GM19372 (cell line): ENCODE measurements around the gene HEXIM1.
"Not testable (repeated sequence)": the region's sequence is repeated elsewhere in the genome, so short reads cannot be mapped to it uniquely, and the experiment has no call there.

ENCODE experiments used
- ATAC-seq: cut with Tn5 transposase; IDR thresholded peaks from one replicate; pipeline ENCODE4 v1.9.1; 2021; ENCODE audit warnings: mild to moderate bottlenecking, low read depth, moderate library complexity; ENCODE audit not compliant: unreplicated experiment

The HEXIM1 gene

DNA sequence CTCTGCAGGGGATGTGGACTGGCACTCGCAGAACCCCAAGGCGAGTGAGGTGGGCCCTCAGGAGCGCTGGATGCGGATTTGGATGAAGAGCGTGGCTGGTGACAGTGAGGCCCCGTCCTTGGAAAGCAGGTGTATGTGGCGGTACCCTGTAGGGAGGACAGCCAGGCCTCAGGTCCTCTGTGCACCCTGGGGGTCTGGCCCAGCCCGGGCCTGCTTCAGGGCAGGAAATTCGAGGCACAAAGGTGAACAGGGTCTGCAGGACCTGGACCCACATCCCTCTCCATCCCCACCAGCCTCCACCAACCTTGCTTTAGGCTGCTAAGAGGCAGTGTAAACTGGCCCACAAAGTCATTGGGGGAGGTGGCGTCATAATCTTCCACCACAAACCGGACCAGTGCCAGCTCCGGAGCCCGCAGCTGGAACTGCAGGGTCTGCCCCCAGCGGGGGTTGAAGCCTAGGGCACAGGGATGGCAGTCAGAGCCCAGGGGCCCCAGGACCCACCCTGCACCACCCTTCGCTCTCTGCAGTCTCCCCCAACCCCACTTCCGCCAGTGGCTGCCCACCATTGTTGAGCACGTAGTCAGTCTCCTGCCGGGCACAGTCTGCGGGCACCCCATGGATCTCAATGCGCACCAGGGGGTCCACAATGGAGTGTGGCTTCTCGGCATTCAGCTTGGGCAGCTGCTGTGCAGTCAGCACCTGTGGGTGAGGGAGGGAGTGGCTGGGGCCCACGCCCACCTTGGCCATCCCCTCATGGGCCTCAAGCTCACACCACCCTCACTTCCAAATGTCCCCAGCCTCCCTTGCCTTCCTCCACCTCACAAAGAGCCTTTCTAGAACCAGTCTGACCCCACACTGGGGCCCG is 35.5 kb upstream of the HEXIM1 start:
- ATAC-seq, result no peak

GRCh38 chr17:45113424-45113754 is 34.9 kb upstream of the HEXIM1 start:
- ATAC-seq, result no peak

GRCh38 chr17:45114117-45114932 is 34.0 kb upstream of the HEXIM1 start:
- ATAC-seq, result no peak

DNA sequence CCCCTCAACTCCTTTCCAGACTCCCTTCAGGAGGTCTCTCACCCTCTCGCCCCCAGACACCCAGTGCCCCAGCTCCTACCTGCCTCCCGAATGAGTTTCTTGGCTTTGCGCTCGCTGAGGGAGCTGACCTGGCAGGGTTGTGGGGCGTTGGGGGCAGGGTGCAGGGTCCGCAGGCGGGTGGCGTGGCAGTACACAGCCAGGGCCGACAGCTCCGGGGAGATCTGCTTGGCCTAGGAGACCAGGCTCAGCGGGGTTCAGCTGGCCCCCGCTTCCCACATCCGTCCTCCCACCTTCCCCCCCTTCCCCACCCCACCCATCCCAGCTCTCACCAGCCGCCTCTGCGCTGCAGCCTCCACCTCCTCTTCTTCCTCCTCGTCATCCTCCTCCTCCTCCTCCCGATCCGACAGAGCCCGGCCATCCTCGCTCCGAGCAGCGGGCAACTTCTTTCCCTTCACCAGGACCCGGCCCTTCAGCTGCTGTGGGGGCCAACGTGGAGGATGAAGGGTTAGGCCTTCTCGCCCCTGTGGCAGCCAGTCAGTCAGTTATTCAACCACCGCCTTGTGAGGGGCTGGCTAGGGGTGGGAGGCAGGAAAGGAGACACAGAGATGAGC is 33.2 kb upstream of the HEXIM1 start:
- no peak for ATAC-seq

- no peak for ATAC-seq
Observed at GRCh38 chr17:45115871-45116270, 32.4 kb upstream of the HEXIM1 start.

DNA sequence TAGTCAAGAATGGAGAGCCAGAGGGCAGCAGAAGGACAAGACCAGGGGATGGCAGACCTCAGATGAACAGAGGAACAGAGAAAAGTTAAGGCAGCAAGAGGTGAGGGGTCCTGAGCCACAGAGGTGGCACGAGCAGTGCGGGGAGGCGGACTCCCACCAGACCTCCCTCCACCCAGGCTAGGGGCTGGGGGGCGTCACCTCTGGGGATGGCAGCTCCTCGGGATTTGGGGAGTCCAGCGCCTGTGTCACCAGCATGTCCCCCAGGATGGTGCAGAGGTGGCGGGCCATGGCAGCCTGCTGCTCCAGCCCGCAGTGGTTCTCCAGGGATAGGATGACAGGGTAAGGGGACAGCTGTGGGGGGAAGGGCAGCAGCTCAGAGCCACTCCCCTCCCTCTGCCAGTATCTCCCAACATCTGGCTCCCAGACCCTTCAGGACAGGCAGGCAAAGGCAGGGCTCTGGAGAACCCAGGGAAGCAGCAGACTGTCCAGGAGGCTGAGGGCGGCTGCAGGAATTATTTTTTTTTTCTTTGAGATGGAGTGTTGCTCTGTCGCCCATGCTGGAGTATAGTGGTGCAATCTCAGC is 31.8 kb upstream of the HEXIM1 start:
- ATAC-seq, result no peak

DNA sequence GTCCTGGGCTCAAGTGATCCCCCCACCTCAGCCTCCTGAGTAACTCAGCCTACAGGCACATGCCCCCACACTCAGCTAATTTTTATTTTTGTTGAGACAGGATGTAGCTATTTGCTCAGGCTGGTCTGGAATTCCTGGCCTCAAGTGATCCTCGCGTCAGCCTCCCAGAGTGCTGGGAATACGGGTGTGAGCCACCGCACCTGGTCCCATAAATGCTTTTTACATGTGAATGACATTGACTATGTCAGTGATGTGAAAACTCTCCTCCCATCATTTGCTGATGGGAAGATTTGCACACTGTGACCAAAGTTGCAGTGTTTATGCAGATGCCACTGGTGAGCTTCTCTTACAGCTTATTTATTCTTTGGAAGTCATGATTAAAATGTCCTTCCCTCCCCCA is 30.9 kb upstream of the HEXIM1 start:
- ATAC-seq, result no peak

DNA sequence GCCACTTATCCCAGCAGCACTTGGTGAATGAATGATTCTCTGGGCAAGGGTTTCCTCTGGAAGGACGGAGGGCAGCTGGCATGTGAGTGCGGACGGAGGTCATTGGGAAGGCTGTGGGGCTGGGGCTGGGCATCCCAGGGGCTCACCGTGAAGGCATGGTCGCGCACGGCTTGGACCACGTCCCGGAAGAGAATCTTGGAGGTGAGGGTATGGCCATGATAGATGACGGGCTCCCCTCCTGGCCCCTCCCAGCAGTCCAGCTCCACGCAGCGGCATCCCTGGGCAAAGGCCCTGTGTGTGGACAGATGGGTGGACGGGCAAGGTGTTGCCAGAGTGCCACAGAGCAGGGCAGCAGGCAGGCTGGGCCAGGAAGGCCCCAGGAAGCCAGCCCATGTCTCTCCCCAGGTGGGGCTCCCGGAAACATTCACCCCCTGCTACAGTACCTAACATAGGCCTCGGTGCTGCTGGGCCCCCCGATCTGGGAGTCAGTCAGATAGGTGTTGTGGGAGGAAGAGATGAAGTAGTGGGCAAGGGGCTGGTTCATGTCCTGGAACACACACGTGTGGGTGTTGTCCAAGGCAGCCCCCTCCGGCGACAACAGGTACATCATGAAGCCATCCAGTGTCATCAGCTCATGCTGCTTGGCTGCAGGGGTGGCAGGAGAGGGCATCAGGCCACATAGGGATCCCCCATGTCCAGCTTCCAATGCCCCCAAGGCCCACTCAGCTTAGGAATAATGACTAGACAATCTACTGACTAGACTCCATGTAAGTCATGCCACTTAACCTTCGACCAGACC is 30.2 kb upstream of the HEXIM1 start:
- no peak for ATAC-seq

GRCh38 chr17:45118691-45119090 is 29.6 kb upstream of the HEXIM1 start:
- ATAC-seq, result no peak

GRCh38 chr17:45119964-45120363 is 28.3 kb upstream of the HEXIM1 start:
- no peak for ATAC-seq

- no peak for ATAC-seq
Observed at GRCh38 chr17:45120558-45120957, 27.7 kb upstream of the HEXIM1 start.

DNA sequence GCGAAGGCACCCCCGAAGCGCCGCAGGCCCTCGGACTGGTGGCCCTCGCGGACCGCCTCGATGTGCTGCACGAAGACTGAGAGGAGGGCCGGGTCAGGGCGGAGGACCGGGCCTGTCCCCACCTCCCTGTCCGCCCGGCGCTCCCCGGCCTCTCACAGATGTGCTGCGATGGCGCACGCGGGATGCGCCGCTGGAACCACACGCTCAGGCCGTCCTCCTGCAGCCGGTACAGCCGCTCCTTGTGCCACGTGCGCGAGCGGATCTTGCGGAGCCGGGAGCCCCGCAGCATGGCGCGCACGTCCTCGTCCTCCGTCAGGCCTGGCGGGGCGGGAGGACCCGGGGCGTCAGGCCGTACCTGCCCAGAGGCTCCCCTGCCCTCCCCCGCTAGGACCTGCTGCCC is 27.2 kb upstream of the HEXIM1 start:
- ATAC-seq, result no peak

- ATAC-seq, result no peak
Observed at GRCh38 chr17:45123076-45123770, 25.1 kb upstream of the HEXIM1 start.

GRCh38 chr17:45123930-45124796 is 24.1 kb upstream of the HEXIM1 start:
- ATAC-seq, result no peak

GRCh38 chr17:45124797-45125122 is 23.5 kb upstream of the HEXIM1 start:
- ATAC-seq, result not testable (repeated sequence)

DNA sequence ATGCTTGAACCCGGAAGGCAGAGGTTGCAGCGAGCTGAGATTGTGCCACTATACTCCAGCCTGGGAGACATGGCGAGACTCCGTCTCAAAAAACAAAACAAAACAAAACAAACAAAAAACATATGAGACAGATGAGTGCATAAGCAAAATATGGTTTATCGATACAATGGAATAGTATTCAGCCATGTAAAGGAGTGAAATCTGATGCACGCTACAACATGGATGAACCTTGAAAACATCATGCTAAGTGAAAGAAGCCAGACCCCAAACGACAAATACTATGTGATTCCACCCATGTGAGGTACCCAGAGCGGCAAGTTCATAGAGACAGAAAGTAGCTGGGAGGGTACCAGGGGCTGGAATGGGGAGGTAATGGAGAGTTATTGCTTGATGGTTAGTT is 22.8 kb upstream of the HEXIM1 start:
- no peak for ATAC-seq

DNA sequence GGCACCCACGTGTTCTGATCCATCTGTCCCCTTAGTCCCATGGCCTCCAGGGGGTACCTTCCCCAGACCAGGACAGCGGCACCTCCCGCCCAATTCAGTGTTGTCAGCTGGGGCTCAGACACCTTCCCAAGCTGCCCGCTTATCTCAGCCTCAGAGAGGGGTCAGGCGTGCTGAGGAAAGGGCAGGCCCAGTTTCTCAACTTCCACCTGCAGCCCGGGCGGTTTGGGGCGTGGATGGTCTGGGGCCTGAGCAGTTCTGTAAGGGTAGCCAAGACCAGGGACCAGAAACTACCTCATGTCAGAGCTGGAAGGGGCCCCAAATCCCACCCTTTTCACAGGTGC is 21.1 kb upstream of the HEXIM1 start:
- ATAC-seq, result no peak

GRCh38 chr17:45127548-45128300 is 20.6 kb upstream of the HEXIM1 start:
- ATAC-seq, result no peak
